ENCODE measurements around the gene ZNHIT1. TPM values are rescaled to one million over a fixed set of nuclear protein-coding genes. Genes with fewer than 3 reads are reported as not detected.

Gene ZNHIT1
- total and polyA plus RNA-seq, 2 of the 8 experiments (the other 6 are each of a cell fraction or from before 2014, with no cell fraction given) = 38.2 to 61.7 TPM

- H3K4me3 ChIP-seq (ENCODE audit: extremely low read depth in 1 of 4, insufficient read depth in 2 of 4, low read depth in 3 of 4, low read length in 4 of 4) = no peak overlapping the region
- H2AK5ac ChIP-seq (ENCODE audit: low read depth, low read length) = no peak overlapping the region
- H3K56ac ChIP-seq (replicated peaks; ENCODE audit: insufficient read length, low read depth, low read length) = no peak overlapping the region
- peaks cover 0 to 4% (median 0%) of the 10 kb centered on the region in 4 experiments; a peak in 3 of 8 replicates for H3K36me3 ChIP-seq (ENCODE audit: control insufficient read depth in 2 of 4, insufficient read depth in 4 of 4, low read length in 3 of 4)
- H2BK5ac ChIP-seq (ENCODE audit: low read depth, low read length) = no peak overlapping the region
- TF ChIP-seq SAP30 (IDR thresholded peaks at IDR 0.05; ENCODE audit: insufficient read depth, insufficient replicate concordance, low read length) = no peak
- no peak for TF ChIP-seq TEAD4 (IDR thresholded peaks at IDR 0.05; ENCODE audit: low read depth, low read length)
- TF ChIP-seq NRF1 (IDR thresholded peaks at IDR 0.05; ENCODE audit: low read depth, low read length) = no peak
- no peak overlapping the region for H2BK20ac ChIP-seq (ENCODE audit: low read length)
- H4K8ac ChIP-seq (ENCODE audit: extremely low read depth, insufficient read depth, low read length) = no peak overlapping the region
- H3K4me1 ChIP-seq (replicated peaks in 1 of 4; ENCODE audit: control insufficient read depth in 3 of 4, insufficient read depth in 4 of 4, low read length in 3 of 4) = peaks cover 0 to 9% (median 4%) of the 10 kb centered on the region in 4 experiments; a peak in 5 of 7 replicates
- H3K9me3 ChIP-seq (ENCODE audit: insufficient read depth in 2 of 2, low read depth in 1 of 2, low read length in 1 of 2) = no peaks in the 10 kb centered on the region
- no peaks in the 10 kb centered on the region for H3K27me3 ChIP-seq (replicated peaks in 1 of 4; ENCODE audit: control insufficient read depth in 3 of 4, extremely low read depth in 1 of 4, insufficient read depth in 3 of 4, low read length in 3 of 4)
- 97% methylated on average over 14 of the region's 16 CpGs; no CpG with 5 or more reads in 1 of the 2 experiments for WGBS, 2 experiments (ENCODE audit: extremely low coverage in 1 of 2, insufficient coverage in 1 of 2, insufficient read length in 1 of 2, insufficient replicate concordance in 2 of 2, low coverage in 1 of 2, low lambda C conversion rate in 2 of 2, missing lambda C conversion rate in 1 of 2)
- POLR2A ChIA-PET (ENCODE audit: partially characterized antibody) = interaction anchor here (1.3 to 1.6 kb wide), 2 partner anchors 12 to 24 kb away, joined by 3 to 4 read pairs; partner anchors contain the start of gene ZNHIT1
- H4K5ac ChIP-seq (ENCODE audit: insufficient read length, low read depth, low read length) = no peak overlapping the region
- peaks cover 0 to 12% of the 10 kb centered on the region in 2 experiments for H4K20me1 ChIP-seq (replicated peaks in 1 of 2; ENCODE audit: control insufficient read depth in 1 of 2, insufficient read depth in 2 of 2, low read length in 2 of 2)
- no peak overlapping the region for H2BK120ac ChIP-seq (replicated peaks; ENCODE audit: low read depth, low read length)
- no peak overlapping the region for H2AFZ ChIP-seq (ENCODE audit: low read length)
- H3K4ac ChIP-seq (replicated peaks; ENCODE audit: insufficient read length, low read depth, low read length) = no peak overlapping the region
- no peak overlapping the region for H3K23ac ChIP-seq (ENCODE audit: insufficient read length)
- no peak overlapping the region for H3K14ac ChIP-seq (ENCODE audit: insufficient read length)
- no peak overlapping the region for H2BK12ac ChIP-seq (ENCODE audit: low read depth, low read length)
- H3K4me2 ChIP-seq (ENCODE audit: insufficient read depth in 1 of 2, low read depth in 2 of 2, low read length in 2 of 2) = no peak overlapping the region
- no peak overlapping the region for H3K9ac ChIP-seq (replicated peaks in 1 of 4; ENCODE audit: extremely low read depth in 1 of 4, low read depth in 3 of 4, low read length in 3 of 4)
- peaks cover 6% of the 10 kb centered on the region; the same call in 1 of the 2 replicates for H3K79me1 ChIP-seq (ENCODE audit: low read depth, low read length)
- H3K79me2 ChIP-seq (ENCODE audit: control insufficient read depth in 1 of 2, insufficient read depth in 2 of 2, low read length in 2 of 2) = peaks cover 0 to 23% of the 10 kb centered on the region in 2 experiments; a peak in 1 of 4 replicates
- no peak overlapping the region for H4K91ac ChIP-seq (replicated peaks; ENCODE audit: insufficient read length, low read length)
- CTCF ChIA-PET (ENCODE audit: partially characterized antibody) = interaction anchor here (0.6 to 8.2 kb wide), 7 partner anchors 19 to 320 kb away, joined by 3 to 79 read pairs (median 4); partner anchors contain the start of genes PLOD3 and ZNHIT1
- no peak overlapping the region for H3K18ac ChIP-seq (ENCODE audit: extremely low read depth, low read length)
- H3K27ac ChIP-seq (ENCODE audit: low read depth, low read length) = no peak overlapping the region
- H2BK15ac ChIP-seq (ENCODE audit: low read length) = no peak overlapping the region
- no peak for FAIRE-seq
- DNase-seq (ENCODE audit: low read depth in 1 of 2, low spot score in 2 of 2) = no peak
- peaks cover 9% of the 10 kb centered on the region for H3K23me2 ChIP-seq (ENCODE audit: low read depth, low read length)
Observed at GRCh38 chr7:101241443-101242349, 23.7 kb downstream of the ZNHIT1 start.
